Neural progenitor cell (in vitro differentiated cells): Measurements from ENCODE around the gene TGIF2.

Source experiments
- CTCF ChIP-seq: fragments of 200-600 bp; sonication (generic); IDR thresholded peaks from 2 replicates; pipeline ENCODE4 v1.5.1; 2017; ENCODE audit warnings: antibody characterized with exemption, mild to moderate bottlenecking
- EZH2 ChIP-seq: fragments of 200-600 bp; sonication (generic); IDR thresholded peaks from 2 replicates; pipeline ENCODE4 v1.6.1; 2017; ENCODE audit warnings: antibody characterized with exemption, mild to moderate bottlenecking, moderate library complexity
- EZH2phosphoT487 ChIP-seq: fragments of 200-600 bp; sonication (generic); IDR thresholded peaks from 2 replicates; pipeline ENCODE4 v1.6.1; 2017; ENCODE audit warnings: antibody characterized with exemption

GRCh38 chr20:36613974-36614373 is 40.6 kb downstream of the TGIF2 start:
- TF ChIP-seq CTCF, result no peak
- no peak for TF ChIP-seq EZH2
- no peak for TF ChIP-seq EZH2phosphoT487
